HG03159 (cell line): Measurements from ENCODE around the gene PWWP2B.

Experiments used
- ATAC-seq: cut with Tn5 transposase; IDR thresholded peaks from one replicate; pipeline ENCODE4 v1.9.1; 2021; ENCODE audit warnings: mild to moderate bottlenecking, moderate library complexity; ENCODE audit not compliant: unreplicated experiment

PWWP2B gene

DNA sequence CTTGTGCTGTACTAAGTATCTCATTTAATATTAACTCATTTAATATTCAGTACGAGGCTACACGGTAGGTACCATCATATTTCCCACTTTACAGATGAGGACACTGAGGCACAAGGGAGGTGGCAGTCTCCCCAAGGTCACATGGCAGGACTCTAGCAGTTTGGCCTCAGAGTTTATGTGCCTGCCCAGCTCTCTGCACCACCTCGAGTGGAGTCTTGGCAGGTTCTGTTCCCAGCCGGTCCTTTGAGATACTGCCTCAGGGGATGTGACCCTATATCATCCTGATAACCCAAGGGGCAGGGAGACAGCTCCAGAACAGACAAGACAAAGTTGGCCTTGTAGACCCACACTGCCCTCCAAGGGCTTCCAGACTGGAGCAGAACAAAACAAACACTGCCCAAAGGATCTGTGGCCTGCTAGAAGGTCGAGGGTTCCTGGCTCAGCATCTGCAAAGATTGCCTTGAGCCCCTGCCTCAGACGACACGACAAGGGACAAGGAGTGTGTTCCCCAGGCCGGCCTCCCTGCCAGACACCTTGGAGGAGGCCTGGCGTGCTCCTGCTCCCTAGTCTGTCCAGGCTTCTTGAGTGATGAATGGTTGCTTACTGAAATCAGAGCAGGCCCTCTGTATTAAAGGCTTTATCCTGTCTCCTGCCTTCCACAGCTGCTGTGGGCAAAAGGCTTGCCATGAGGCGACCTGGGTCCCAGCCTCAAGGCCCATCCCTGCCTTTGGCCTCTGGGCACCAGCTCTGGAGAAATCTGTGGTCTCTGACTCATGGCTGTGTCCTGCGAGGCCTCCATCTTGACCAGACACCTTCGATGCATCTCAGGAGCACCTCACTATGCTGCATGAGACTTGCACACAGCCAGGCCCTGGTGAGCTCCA lies 3.9 kb upstream of the PWWP2B start:
- no peak for ATAC-seq

DNA sequence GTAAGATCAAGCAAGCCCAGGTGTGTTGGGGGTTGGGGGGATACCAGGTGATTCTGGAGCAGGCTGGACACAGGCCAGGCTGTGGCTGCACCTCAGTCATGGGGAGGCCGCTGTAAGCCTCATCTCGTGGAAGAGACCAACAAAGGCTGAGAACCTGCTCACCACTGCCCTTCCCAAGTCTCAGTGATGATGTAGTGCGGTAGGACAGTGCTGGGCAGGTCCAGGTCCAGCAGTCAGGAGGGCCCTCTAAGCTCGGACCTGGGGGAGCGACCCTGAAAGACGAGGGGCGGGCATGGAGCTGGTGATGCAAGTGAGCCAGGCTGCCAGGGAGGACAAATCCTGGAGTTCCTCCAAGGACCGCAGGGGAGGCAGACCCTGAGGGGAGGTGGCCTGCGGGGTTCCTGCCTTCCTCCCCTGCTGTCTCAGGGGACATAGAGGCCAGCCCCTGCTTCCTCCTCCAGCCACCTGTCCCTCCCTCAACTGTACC lies 3.3 kb upstream of the PWWP2B start:
- no peak for ATAC-seq

DNA sequence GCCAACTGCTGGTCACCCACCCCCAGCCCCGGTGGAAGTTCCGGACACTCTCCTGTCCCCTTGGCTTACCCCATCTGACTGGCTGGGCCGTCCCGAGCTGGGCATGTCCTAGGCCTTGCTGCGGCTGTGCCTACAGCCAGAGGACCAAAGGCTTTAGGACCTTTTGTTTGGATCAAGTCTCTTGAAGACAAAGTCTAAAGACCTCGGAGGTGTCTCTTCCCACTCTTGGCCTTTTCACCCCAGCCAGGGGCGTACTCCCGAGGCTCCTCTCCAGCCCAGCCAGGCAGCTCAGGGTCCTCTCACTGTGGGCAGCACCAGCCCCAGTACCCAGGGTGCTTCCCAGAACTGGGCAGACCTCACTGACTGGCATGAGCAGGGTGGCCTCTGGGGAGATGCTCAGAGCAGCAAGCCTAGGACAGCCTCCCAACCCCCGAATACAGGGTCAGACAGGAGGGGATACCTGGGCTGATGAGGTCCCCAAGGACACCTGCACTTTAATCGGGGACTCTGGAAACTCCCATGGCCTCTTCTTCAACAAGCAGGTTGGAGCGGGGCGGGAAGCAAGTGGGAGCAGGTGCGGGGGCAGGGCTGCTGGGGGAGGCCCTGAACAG lies 2.7 kb upstream of the PWWP2B start:
- no peak for ATAC-seq

DNA sequence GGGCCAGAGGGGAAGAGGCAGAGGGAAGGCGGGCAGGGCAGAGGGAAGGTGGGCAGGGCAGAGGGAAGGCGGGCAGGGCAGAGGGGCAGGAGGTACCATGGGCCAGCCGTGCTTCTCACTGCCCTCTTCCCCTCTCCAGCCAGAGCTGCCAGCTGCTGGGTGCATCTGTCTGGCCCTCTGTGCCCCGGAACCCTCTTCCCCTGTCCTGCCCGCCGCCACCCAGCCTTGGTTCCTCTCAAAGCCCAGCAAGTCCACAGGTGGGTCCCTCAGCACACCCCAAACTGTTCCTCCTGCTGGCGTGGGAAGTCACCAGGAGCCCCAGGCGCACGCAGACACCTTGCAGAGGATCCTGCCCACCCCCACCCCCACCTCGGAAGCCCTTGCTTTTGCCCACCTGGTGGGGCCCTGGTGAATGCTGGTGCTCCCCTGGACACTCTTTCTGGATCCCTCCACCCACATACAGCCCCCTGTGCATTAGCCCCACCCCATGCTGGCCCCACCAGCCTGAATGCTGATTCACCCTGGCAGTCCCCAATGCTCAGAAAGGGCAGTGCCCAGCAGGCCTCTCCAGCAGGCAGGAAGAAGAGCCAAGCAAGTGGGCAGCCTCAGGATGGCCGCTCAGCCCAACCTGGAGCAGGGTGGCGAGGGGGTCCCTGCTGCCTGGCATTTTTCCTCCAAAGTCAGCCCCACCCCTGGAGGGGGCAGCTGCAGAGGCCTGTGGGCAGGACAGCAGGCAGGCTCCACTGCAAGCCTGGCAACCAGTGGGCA lies 1.9 kb upstream of the PWWP2B start:
- no peak for ATAC-seq

DNA sequence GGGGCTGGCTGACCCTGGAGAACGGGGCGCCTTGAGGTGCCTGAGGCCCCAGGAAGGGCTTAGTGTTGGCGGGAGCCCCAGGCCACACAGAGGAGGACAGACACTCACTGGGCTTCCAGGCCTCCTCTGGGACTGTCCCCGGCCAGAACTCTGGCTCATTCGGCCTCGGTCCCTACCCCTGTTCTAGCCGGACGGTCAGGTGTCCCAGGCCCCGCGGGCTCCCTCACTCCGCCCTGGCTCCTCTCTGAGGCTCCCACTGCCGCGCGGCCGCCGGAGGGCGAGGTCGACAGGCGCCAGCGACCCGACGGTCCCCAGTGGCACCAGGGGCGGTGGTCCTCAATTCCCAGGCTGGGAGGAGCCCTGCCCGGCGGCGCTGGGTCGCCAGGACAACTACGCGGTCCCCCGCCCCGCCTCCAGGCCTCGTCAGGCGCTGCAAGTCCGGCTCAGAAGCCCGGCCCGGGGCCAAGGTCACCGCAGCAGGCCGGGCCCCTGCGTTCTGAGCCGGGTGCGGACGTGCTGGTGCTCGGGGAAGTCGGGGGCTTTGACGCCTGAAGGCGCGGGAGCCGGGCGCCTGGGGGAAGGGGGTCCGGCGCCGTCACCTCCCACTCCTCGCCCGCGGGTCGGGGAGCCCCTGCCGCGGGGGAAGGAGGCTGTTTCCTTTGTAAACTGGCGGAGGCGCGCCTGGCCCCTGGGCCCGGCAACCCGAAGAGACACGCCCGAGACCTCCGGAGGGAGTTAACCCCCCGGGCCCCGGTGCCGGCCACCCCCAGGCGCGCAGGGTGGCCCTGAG lies 1.1 kb upstream of the PWWP2B start:
- peak; percentile 5 for ATAC-seq

- ATAC-seq: peak; percentile 48
These were observed 435 bp upstream of the PWWP2B start for GRCh38 chr10:132396494-132397035.

- ATAC-seq: no peak
These were observed 918 bp downstream of the PWWP2B start for GRCh38 chr10:132397671-132398565.

- no peak for ATAC-seq
These were observed 1.6 kb downstream of the PWWP2B start for GRCh38 chr10:132398566-132398991.

- no peak for ATAC-seq
These were observed 2.4 kb downstream of the PWWP2B start for GRCh38 chr10:132399117-132400035.

DNA sequence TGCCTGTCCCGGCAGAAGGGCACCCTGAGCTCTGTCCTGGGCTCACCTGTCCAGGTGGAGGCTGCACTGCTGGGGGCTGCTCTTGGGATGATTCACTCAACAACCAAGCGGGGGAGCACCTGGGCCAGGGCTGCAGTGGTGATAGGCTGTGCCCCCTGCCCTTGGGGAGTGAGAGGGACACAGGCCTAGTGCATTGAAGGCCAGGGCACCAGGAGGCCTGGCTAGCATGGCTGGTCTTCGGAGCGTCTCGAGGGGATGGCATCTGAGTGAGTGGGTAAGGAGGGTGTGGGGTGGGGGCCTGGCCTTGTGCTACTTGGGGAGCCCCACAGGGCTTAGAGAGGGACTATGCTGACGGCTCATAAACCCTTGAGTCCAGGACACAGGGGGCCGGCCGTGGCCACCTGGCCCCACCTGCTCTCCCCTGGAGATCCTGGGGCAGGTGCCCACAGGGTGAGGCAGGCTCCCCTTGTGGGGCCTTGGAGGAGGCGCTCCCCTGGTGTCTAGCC lies 3.1 kb downstream of the PWWP2B start:
- ATAC-seq: no peak

GRCh38 chr10:132400547-132401151 lies 3.6 kb downstream of the PWWP2B start:
- ATAC-seq: no peak

DNA sequence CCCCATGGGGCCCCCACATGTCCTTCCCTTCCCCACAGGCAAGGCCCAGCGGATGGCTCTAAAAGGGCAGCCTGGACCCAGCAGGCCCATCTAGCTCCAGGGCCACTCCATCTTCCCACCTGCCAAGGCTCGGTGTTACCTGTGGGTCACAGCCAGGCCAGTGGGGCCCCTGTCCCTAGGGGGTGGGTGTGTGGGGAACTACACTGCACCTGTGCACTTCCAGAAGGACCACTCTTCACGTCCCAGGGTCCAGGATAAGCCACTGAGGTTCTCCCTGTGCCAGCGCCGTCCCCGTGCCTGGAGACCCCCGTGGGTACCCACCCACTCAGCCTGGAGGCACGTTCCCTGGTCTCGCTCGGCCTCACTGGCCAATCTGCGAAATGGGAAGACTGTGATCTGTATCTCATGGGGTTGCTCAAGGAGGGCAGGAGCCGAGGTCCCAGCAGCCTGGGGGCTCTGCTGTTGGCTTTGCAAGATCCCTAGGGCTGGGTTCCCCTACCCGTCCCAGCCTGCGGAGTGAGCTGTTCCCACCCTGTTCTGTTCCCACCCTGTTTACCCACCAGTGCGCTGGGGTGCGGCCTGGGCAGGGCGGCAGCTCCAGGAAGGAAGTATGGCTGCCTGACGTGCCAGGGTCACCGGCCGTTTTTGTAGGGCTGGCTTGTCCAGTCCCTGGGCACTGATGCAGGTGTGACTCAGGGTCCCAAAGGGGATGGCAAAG lies 4.6 kb downstream of the PWWP2B start:
- no peak for ATAC-seq

GRCh38 chr10:132402781-132403241 lies 5.8 kb downstream of the PWWP2B start:
- no peak for ATAC-seq

DNA sequence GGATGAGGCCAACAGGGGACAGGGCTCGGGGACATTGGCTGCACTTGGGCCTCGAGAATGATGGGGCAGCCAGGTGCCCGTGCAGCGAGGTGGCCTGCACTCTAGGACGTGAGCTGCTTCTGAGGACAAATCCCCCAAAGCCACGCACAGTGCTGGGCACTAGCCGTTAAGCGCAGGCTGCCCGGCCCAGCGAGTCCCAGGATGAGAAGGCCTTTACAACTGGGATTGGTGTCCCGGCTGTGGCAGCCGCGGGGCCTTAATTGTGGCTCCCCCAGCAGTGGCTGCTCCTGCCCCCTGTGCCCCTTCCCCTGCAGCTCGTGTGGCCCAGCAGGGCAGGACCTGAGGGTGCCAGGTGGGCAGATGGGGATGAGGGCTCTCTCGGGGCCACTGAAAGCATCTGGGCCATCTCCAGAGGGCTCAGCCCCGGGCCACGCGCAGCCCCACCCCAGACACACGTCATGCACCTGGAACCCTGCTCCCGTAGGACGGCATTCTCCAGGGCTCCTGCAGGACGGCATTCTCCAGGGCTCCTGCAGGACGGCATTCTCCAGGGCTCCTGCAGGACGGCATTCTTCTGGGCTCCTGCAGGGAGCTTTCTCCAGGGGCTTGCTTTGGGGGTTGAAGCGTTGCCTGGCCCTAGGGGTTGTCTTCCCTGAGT lies 6.6 kb downstream of the PWWP2B start:
- no peak for ATAC-seq

DNA sequence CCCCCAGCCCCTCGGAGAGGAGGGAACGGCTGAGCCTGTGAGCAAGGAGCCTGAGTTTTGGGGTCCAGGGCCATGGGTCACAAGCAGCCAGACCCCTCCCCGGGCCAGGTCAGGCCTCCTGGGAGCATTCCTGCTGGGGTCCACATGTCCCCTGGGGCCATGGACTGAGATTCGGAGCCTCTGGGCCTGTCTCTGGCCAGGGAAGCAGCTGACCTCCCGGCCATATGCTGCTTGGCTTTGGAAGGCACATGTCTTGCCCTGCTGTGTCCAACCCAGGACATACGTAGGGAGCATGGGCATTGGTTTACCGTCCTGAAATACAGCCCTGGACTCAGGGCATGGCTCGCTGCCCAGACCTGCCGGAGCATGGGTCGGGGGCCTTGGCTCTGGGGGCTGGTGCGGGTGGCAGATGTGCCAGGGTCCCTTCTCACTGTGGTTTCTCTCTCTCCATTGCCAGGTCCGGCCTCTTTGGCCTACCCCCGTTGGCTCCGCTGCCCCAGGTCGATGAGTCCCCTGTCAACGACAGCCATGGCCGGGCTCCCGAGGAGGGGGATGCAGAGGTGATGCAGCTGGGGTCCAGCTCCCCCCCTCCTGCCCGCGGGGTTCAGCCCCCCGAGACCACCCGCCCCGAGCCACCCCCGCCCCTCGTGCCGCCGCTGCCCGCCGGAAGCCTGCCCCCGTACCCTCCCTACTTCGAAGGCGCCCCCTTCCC lies 7.3 kb downstream of the PWWP2B start:
- no peak for ATAC-seq
